A673 (cell line): ENCODE data around the gene ARHGAP15.

Experiments
- CTCF ChIP-seq: fragments of 300-800, 200-600 bp; sonication (generic); conservative IDR thresholded peaks from 2 replicates; pipeline ENCODE4 v1.5.1; 2017; ENCODE audit warnings: low read depth, mild to moderate bottlenecking, antibody characterized with exemption, low read length, moderate library complexity, mixed read lengths
- EZH2 ChIP-seq: fragments of 200-600 bp; sonication (generic); IDR thresholded peaks from 2 replicates; pipeline ENCODE4 v1.6.1; 2017; ENCODE audit warnings: borderline replicate concordance, low read depth, mild to moderate bottlenecking, mixed read lengths, antibody characterized with exemption, low read length; ENCODE audit not compliant: poor library complexity, severe bottlenecking

DNA sequence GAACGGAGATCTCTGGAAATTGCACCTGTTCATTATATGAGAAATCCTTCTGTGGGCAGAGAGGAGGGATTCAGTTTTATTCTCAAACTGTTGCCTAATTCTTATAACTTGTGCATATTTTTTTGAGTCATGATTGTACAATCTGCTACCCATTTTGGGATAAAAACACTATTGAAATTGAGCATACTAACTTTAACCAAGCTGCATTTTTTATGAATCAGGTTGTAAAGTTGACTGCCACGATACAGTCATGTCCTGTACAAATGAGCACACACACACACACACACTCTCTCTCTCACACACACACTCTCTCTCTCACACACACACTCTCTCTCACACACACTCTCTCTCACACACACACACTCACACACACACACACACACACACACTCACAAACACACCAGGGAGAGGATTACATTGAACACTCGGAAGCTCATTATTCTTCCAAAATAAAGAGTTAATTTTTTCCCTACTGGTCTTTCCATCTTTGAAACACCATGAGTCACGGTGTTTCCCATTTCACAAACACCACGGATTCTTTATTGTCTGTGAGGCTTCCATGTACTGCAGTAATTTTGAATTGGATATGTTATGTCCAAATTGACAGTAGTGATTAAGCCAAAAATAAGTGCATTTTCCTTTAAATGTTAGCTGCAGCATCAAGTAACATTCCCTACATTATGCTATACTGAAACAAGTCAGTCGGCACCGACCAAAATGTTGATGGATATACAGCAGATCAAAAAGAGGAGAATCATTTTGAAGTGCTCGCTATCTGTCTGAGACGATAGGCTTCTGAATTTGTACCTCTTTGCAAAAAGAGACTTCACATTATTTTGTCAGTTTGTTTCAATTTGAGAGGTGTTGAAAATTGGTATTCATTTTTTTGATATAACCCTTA lies 216.9 kb downstream of the ARHGAP15 start:
- no peak for TF ChIP-seq CTCF
- TF ChIP-seq EZH2 = no peak
